ENCODE results near the gene MMD2.
A peak's percentile ranks its signal among the peaks of the same experiment; 100 is the strongest.
"Not testable (repeated sequence)": the region's sequence is repeated elsewhere in the genome, so short reads cannot be mapped to it uniquely, and the experiment has no call there.

Gene MMD2

DNA sequence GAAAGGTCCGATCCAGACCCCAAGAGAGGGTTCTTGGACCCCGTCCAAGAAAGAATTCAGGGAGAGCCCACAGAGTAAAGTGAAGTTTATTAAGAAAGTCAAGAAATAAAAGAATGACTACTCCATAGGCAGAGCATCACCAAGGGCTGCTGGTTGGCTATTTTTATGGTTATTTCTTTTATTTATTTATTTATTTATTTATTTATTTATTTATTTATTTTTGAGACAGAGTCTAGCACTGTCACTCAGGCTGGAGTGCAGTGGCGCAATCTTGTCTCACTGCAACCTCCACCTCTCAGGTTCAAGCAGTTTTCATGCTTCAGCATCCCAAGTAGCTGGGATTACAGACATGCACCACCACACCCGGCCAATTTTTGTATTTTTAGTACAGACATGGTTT lies 65.8 kb downstream of the MMD2 start:
- DNase-seq = not testable (repeated sequence)

DNA sequence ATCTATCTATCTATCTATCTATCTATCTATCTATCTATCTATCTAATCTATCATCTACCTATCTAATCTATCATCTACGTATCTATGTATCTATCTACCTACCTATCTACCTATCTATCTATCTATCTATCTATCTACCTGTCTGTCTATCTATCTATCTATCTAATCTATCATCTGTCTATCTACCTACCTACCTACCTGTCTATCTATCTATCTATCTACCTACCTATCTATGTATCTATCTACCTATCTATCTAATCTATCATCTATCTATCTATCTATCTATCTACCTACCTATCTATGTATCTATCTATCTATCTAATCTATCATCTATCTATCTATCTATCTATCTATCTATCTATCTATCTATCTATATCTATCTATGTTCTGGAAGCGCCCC lies 67.5 kb downstream of the MMD2 start:
- DNase-seq = not testable (repeated sequence)

DNA sequence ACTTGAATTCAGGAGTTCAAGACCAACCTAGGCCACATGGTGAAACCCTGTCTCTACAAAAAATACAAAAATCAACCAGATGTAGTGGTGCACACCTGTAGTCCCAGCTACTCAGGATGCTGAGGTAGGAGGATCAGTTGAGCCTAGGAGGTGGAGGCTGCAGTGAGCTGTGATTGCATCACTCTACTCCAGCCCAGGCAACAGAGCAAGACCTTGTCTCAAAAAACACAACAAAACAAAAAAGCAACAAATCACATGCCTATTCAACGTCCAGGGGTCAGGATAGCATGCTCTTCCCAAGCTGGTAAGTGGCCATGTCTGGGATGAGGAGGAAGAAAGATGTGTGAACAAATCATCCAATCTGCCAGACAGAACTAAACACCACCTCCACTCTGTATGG lies 69.3 kb downstream of the MMD2 start:
- no peak for DNase-seq

DNA sequence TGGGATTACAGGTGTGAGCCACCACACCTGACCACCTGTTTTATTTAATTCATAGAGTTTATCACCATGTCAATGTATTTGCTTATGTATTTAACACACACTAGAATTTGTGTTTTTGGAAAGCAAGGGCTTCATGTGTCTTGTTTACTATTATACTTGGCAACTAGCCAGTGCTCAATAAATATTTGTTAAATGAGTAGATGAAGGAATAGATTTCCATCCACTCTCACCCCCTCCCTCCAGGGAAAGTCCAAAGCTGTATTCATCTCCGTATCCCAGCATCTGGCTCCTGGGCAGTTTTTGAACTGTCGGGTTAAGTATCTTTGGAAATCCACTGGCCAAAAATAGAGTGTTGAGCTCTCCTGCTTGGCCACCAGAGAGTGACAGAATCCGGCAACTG lies 70.8 kb downstream of the MMD2 start:
- no peak for DNase-seq

DNA sequence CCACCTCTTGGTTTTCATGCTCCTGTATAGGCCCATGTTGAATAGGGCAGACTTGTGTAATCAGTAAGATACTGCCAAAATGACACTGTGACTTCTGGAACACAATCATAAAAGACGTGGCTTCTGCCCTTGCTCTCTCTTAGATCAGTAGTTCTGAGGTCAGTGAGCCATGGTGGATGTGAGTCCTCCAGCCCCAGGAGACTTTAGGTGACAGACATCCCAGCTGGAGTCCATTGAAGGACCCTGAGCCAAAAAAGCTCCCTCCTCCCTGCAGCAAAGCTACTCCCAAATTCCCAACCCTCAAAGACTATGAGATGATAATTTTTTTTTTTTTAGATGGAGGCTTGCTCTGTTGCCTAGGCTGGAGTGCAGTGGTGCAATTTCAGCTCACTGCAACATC lies 72.3 kb downstream of the MMD2 start:
- no peak for DNase-seq

DNA sequence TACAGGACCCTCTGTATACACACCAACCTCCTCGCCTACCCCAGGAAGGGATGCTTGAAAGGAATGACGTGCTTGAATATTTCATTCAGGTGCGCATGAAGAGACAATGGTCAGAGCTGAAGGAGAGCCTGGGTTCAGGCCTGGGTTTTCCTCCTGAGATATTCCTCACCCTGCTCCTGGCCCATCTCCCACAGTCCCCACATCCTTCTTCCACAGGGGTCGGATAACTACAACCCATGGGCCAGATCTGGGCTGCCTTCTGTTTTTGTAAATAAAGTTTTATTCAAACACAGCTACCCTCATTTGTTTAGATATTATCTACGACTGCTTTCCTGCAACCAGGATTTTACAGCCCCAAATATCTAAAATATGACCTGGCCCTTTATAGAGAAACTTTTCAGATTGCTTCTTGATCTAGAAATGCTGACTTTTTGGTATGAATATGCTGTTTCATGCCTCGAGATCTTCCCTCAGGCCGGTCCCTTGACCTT lies 73.6 kb downstream of the MMD2 start:
- DNase-seq = no peak

DNA sequence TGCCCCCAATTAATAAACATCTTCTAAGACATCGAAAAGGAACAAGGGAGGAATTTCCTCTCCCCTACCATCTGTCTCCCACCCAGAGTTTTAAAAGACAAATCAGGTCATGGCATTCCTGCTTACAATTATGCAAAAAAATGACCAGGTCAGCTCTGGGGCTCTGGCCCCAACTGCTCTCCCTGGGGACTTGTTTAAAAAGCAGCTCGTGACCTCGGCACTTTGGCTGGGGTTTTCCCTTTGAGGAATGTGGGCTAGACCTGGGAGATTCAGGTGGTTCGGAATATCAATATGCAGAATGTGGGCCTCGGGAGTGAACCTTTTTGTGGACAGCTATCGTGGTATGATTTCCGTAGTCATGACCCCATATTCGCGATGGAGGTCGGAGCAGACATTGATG lies 74.8 kb downstream of the MMD2 start:
- no peak for DNase-seq

DNA sequence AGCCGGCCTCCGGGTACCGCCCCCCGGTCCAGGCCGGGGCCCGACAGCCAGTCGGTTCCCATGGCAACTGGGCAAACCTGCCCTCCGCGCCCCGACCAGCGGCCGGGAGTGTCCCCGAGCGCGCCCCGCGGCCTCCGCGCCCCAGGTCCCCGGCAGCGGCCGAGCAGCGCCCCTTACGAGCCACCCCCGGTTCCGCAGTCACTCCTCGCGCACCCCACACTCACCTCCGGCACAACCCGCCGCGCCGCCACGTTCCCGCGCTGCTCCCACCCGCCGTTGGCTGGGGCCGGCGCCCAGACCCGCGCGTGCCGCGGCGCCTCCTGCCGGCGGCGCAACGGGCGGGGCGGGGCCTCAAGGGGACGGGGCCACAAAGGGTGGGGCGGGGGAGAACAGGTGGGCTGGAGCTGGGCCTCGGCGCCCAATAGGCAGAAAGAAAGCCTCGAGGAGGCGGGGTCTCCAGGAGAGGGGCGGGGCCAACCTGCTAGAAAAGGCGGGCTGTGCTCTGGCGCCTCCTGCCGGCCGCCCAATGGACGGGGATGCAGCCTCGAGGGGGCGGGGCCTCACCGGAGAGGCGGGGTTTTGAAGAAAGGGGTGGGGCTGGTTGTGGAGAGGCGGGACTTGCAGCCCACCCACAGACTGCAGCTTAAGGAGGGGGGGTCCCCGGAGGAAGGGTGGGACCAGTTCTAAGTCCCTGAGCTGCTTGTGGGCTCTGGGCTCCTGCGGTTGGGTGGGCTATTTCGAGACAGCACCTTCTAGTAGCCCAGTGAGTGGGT lies 75.4 kb downstream of the MMD2 start, which contains the start of gene RADIL:
TSS of gene RADIL (minus strand) at position 345 of the 773 bp plus-strand sequence. CDS start 5,577 bp downstream, outside the sequence.
- DNase-seq = peak; percentile 70

DNA sequence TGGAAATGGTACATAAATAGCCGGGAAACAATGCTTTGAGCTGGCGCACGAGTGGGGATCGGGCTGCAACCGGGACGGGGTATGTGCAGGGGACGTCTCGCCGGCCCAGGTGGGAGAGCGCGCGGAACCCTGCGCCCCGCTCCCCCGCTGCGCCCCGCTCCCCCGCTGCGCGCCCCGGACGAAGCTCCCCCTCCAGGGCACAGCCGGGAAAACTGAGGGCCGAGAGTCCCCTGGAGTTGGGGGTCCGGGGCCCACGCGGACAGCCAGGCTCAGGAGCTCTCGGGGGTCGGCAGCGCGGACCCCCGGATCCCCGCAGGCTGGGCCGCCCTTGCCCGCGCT lies 76.0 kb downstream of the MMD2 start:
- DNase-seq = no peak

DNA sequence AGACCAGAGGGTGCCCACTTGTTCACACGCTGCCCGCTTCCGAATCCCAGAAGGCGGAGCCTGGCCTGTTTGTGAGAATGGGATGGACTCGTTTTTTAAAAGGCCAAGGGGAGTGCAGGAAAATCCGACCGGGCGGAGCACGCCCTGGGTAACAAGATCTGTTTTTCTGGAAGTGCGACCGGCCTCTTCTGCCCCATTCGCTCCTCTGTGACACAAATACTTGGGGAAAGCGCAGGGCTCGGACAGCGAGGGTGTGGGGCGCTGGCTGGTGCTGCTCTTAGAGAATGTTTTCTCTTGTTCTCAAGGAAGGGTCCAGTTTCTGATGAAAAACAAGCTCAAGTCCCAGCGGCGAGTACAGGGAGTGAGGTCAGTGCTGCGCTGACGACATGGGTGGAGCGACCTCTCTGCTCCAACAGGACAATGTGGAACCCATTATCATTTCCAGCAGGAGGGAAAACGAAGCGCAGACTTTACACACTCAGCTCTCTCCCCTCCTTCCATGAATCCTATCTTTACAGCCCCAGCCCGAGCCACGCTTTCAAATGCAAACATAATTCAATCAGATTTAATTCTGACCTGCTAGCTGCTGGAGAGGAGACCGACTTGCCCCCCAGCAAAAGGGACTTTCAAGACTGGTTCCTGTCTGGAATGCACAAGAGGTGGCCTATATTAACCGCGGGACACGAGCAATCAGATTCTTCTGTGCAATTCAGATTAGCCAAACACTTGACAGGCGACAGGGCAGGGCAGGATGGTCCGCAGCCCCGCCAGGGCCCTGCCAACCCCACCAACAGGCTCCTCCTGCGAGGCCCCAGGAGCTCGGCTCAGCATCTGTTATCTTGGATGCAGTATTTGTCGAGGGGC lies 76.6 kb downstream of the MMD2 start:
- DNase-seq = no peak

DNA sequence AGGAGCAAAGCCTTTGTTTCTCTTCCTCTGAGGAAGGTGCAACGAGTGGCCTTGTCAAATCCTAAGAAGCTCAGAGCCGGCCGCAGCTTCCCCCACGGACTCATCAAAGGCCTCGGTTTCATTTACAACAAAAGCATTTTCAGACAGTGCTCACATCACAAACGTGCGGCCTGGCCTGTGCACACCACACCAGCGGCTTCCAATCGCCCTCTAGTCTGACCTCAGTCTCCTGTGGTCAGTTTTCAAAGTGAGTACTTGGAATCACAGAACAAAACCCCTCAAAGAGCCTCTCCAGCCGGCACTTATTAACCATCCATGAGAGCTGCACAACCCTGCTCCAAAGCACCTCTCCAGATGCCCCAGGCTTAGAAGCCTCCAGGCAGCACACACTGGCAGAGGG lies 78.8 kb downstream of the MMD2 start:
- DNase-seq = no peak

DNA sequence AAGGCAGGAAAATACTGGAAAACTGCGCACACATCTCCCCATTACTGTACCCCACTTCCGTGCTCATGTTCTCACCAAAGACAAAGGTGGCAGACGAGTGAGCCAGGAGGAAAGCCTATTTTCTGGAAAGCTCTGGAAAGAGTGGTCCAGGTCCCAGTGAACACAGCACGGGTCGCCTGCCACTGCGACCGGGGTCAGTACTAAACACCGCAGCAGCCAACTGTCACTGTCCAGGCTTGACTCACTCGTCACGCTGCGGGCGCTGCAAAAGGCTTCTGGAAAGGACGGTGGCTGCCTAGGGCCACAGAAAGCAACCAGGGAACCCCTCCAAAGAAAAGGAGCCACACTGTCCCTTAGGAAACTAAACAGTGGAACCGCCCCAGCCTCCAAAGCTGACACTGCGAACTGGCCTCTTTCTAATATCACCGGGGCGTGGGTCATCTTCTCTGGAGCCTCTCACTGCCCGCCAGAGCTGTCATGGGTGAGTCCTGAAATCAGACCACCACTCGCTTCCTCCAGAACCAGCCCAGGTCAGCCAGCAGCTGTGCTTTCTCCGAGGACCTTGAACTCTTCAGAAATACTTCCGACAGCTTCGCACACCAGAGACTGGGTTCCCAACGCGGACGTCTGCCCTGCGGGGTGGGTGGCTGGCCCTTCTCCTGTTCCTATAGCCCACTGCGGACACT lies 79.4 kb downstream of the MMD2 start:
- no peak for DNase-seq

DNA sequence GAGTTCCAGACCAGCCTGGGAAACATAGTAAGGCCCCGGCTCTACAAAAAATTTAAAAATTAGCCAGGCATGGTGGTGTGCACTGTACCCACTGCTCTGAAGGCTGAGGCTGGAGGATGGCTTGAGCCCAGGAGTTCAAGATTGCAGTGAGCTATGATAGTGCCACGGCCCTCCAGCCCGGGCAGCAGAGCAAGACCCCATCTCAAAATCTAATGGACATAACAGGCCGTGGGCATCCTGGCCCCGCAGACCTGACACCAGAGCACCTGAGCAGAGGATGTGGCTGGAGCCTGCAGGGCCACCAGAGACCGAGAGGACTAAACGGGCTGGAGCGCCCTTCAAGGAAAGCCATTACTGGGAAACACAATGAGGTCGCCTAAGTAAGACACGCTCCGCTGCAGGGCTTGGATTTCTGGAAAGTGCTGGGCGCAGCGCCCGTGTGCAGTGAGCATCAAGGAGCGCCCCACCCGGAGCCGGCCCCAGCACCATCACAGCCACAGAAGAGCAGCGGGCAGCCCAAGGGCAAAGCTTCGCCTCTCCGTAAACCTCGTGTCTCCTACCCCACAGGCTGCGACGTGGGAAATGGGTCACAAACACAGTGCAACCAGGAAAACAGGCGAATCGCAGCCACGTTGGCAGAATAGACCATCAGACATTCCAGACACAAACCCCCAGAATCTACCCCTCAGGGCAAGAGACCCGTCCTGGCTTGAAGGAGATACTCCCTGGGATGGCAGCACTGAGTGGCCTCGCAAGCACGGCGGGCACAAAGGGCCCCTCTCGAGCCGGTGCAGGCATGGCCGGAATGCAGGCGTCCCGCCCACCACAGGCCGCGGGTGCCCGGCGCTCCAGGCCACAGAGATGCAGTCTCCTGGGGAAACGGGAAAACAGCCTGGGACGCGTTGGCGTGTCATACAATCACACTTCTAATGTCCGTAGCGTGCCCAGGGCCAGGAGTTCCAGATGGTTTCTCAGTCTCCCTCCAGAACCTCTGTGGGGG lies 80.4 kb downstream of the MMD2 start:
- DNase-seq = no peak

DNA sequence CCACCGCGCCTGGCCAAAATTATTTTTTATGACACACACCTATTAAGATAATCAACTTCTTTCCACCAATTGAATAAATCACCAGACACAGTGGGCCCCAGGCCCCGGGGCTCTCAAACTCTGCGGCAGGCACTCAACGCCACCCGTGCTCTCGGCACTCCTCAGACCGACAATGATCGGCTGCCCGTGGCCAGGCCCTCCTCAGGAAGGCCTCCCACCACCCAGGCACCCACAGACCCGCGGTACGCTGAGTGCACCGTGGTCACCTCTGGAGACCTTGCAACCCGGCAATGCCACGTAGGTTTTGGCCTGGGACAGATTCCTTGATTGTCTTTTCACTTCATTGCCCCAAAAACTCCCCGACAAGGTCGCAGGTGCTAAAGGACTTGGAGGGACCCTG lies 82.4 kb downstream of the MMD2 start:
- no peak for DNase-seq

DNA sequence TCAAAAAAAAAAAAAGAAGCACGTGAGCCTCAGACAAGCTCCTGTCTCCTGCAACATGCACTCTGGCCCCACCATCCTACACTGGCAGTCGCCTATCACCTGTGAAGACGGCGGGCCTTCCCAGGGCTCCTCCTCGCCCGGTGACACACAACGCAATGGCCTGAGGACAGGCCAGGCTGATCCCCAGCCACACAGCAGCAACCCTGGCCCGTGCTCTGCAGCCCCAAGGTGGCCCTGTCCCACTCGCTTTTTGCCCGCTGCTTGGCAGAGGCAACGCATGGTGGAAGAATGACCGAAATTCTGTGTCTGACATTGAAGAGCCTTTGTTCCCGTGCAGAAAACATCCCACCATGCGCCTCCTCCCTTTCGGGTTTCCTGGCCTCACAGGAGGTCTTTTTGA lies 83.6 kb downstream of the MMD2 start:
- no peak for DNase-seq

DNA sequence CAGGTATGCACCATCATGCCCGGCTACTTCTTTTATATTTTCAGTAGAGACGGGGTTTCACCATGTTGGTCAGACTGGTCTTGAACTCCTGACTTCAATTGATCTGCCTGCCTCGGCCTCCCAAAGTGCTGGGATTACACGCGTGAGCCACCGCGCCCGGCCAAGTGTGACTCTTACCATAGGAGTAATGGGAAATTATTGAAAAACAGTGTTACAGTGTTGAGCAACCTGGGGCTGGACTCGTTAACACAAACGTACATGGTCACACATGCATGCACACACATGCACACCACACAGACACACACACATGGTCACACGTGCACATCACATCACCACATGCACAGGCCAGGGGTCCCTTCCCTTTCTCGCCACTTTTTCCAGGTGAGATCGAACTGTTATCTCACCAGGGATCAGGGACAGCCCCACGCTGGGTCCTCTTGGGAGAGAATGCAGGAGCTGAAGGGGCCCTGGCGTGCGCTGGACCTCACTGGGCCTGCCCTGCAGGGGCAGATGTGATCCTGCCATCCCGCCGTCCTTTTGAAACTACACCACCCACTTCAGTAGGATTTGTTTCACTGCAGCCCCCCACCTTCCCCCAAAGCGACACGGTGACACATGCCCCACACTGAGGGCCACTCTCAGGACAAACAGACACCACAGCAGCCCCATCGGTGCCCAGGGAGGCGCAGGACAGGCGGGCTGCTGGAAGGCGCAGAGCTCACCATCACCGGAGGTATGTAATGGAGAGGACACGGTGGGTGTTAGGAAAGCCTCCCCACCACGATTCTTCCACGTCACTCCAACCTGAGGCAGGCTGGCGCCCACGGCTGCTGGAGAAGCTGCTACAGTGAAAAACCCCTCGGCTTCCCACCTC lies 85.7 kb downstream of the MMD2 start:
- no peak for DNase-seq

DNA sequence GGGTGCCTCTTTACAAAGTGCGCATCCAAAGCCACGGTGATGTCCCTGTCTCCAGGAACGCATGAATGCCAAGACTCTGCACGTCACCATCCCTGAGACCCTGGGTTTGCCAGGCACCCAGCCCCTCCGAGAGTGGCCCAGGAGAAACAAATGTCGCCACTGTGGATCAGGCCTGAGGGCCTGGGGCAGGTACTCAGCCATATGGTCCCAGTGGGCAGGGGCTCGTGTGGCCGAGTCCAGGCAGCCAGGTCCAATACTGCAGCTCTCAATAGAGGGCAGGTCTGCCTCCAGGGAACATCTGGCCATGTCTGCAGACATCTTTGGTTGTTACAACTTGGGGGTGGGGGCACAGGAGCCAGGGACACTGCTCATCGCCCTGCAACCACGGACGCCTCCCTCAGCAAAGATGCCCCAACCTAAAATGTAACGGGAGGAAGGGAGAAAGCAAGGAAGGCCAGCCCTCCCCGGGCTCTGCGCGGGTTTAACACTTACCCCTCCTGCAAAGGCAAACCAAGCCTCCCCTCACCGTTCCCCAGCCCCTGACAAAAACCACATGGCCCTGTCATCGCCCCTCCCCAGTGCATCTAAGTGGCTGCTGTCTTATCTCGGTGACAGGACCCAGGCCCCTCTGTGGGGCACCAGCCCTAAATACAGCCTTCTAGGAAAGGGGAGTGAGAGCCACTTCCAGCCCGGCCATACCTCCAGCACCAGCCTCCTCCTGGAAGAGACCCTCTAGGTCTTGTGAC lies 86.9 kb downstream of the MMD2 start:
- no peak for DNase-seq

DNA sequence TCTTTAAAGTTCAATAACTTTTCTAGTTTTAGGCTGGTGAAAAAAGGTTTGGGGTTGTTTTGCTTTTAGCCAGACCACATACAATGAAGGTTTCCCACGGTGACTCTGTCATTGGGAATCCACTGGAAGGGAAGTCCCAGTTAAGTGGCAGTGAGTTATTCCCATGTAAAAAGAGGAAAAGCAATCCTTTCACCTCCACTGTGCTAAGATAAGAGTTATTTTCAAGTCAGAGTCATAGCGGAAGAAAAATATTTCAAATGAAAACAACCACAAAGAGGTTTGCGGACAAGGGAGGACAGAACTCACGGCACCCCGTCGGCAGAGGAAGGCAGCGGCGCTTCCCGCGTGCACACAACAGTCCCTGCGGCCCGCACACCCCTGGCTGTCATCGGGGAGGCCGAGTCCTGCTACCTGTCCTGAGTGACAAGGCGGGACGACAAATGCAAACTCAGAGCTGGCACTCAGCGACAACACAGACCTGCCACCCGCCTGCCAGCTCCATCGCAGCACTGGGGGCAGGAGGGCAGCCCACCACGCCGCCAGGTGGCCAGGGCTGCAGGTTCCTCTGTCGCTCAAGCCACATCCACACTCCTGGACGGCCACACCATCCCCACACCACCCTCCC lies 87.8 kb downstream of the MMD2 start:
- no peak for DNase-seq

DNA sequence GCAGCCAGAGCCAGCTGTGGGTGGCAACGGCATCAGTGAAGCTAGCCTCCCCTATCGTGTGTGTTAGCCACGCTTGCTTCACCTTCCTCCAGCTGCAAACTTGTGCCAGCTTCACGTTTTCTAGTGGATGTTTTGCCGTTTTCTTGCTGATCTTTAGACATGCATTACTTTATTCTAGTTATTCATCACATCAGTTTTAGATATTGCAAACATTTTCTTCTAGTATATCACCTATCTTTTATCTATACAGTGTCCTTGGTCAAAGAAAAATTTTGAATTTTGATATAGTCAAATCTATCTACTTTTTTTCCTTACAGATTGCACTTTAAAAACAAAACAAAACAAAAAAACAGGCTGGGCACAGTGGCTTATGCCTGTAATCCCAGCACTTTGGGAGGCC lies 90.5 kb downstream of the MMD2 start:
- no peak for DNase-seq
